K562 (cell line): ENCODE results near the gene TOX3. TPM values are rescaled to one million over a fixed set of nuclear protein-coding genes. Genes with fewer than 3 reads are reported as not detected.

ENCODE experiments used
- ATAC-seq: fragments of 200-7000 bp; cut with Tn5 transposase; 3 replicates; pipeline ENCODE4 v1.9.1; 2020; ENCODE audit warnings: moderate library complexity
- BruUV-seq: library from RNA; stranded (reverse); fragments of 400-500 nt; replicated peaks from 2 replicates; lab custom pipeline; 2021; lab: Mats Ljungman, UMichigan
- CTCF ChIA-PET: fragments of 300-600 bp; formaldehyde crosslinking; extraction: SDS; loops from one replicate; lab custom pipeline; 2021; ENCODE audit warnings: low intra/inter-chr PET ratio; lab: Yijun Ruan, JAX
- POLR2A ChIA-PET: fragments of 300-600, 350-650 bp; sonication (Branson Sonifier 250); formaldehyde crosslinking; extraction: SDS; loops from one replicate; lab custom pipeline; 2021; ENCODE audit warnings: antibody characterized with exemption, inconsistent platforms; lab: Yijun Ruan, JAX
- DNase-seq, 4 experiments: peaks; one replicate each; pipeline versions ENCODE4 v3.0.0 to v3.0.0-alpha.2; 2011 to 2018; ENCODE audit warnings: low spot score in 3 of 4, mixed read lengths in 3 of 4; ENCODE audit errors: extremely low read depth in 1 of 4
- FAIRE-seq: peaks from 2 replicates; lab custom pipeline; 2011; peaks lifted over from hg19 to GRCh38; lab: Jason Lieb, UNC
- H2AFZ ChIP-seq: 2 replicates; pipeline ENCODE4 v1.6.0; 2011; ENCODE audit warnings: low read depth, low read length, control low read depth, inconsistent platforms
- H3K27ac ChIP-seq: fragments of 200-600 bp; 3 replicates; pipeline ENCODE4 v1.8.0; 2011; ENCODE audit warnings: low read depth, mild to moderate bottlenecking, control low read depth, inconsistent platforms, low read length, moderate library complexity, mixed read lengths; ENCODE audit errors: extremely low read depth
- H3K27me3 ChIP-seq, 2 experiments: fragments of 300-600 bp in 1 of 2; 2 replicates in 1 of 2; 3 replicates in 1 of 2; pipeline versions ENCODE4 v1.6.0 to v1.8.0; 2011; ENCODE audit warnings: inconsistent platforms in 2 of 2, low read length in 2 of 2, mild to moderate bottlenecking in 1 of 2, mixed read lengths in 1 of 2, moderate library complexity in 1 of 2; ENCODE audit not compliant: control insufficient read depth in 2 of 2, insufficient read depth in 2 of 2
- H3K36me3 ChIP-seq: fragments of 300-600 bp; 3 replicates; pipeline ENCODE4 v1.8.0; 2011; ENCODE audit warnings: mild to moderate bottlenecking, low read length, inconsistent platforms; ENCODE audit not compliant: control insufficient read depth, insufficient read depth
- H3K4me1 ChIP-seq, 2 experiments: fragments of 200-600 bp in 1 of 2; replicated peaks in 1 of 2; 2 replicates in 1 of 2; 3 replicates in 1 of 2; pipeline versions ENCODE4 v1.5.1 to v1.8.0; 2011; ENCODE audit warnings: inconsistent platforms in 2 of 2, low read length in 2 of 2, mild to moderate bottlenecking in 1 of 2, mixed read lengths in 1 of 2, moderate library complexity in 1 of 2; ENCODE audit not compliant: control insufficient read depth in 2 of 2, insufficient read depth in 2 of 2
- H3K4me2 ChIP-seq: 2 replicates; pipeline ENCODE4 v1.6.1; 2011; ENCODE audit warnings: low read length, control low read depth, inconsistent platforms, mixed read lengths; ENCODE audit not compliant: insufficient read depth
- H3K4me3 ChIP-seq: fragments of 200-600 bp; sonication (generic), shearing (Covaris generic); 2 replicates; pipeline ENCODE4 v1.5.1; 2016; ENCODE audit warnings: control low read depth, inconsistent platforms
- H3K79me2 ChIP-seq: fragments of 200-600 bp; 3 replicates; pipeline ENCODE4 v1.8.0; 2011; ENCODE audit warnings: low read length, inconsistent platforms; ENCODE audit not compliant: control insufficient read depth, insufficient read depth
- H3K9ac ChIP-seq, 2 experiments: 2 replicates each; pipeline versions ENCODE4 v1.6.0 to v1.6.1; 2011; ENCODE audit warnings: low read depth in 2 of 2, low read length in 2 of 2, control low read depth in 1 of 2, inconsistent platforms in 1 of 2, mild to moderate bottlenecking in 1 of 2, mixed read lengths in 1 of 2; ENCODE audit not compliant: insufficient read depth in 1 of 2
- H3K9me1 ChIP-seq: one replicate; pipeline ENCODE4 v1.6.0; 2011; ENCODE audit warnings: inconsistent platforms, mild to moderate bottlenecking, low read length, moderate library complexity; ENCODE audit not compliant: control insufficient read depth, insufficient read depth
- H3K9me3 ChIP-seq: replicated peaks from 2 replicates; pipeline ENCODE4 v1.5.1; 2011; ENCODE audit warnings: low read depth, low read length, inconsistent platforms; ENCODE audit not compliant: control insufficient read depth, insufficient read depth
- H4K20me1 ChIP-seq: replicated peaks from 2 replicates; pipeline ENCODE4 v1.6.1; 2011; ENCODE audit warnings: low read length, inconsistent platforms, mixed read lengths; ENCODE audit not compliant: control insufficient read depth, insufficient read depth
- ASH1L ChIP-seq: fragments of 450-650 bp; IDR thresholded peaks from 2 replicates; pipeline ENCODE4 v1.6.1; 2018; ENCODE audit warnings: borderline replicate concordance, mild to moderate bottlenecking, low read depth; ENCODE audit not compliant: partially characterized antibody
- JUN ChIP-seq, 2 experiments: sonication (generic) in 1 of 2; formaldehyde crosslinking in 1 of 2; IDR thresholded peaks; 2 replicates each; pipeline versions ENCODE4 v1.6.1 to v1.8.0; 2012 to 2022; ENCODE audit warnings: borderline replicate concordance in 2 of 2, mild to moderate bottlenecking in 2 of 2, improper control_type of control experiment in 1 of 2, low read depth in 1 of 2, low read length in 1 of 2, missing genetic modification reagents in 1 of 2
- MED1 ChIP-seq: sonication (generic); formaldehyde crosslinking; IDR thresholded peaks from 2 replicates; pipeline ENCODE4 v1.8.1; 2023; ENCODE audit warnings: missing genetic modification reagents, borderline replicate concordance
- NCOA4 ChIP-seq: fragments of 450-650 bp; IDR thresholded peaks from 2 replicates; pipeline ENCODE4 v1.6.1; 2018; ENCODE audit warnings: mild to moderate bottlenecking; ENCODE audit not compliant: partially characterized antibody
- POLR2H ChIP-seq: IDR thresholded peaks from 2 replicates; pipeline ENCODE4 v1.6.1; 2016; ENCODE audit warnings: missing genetic modification characterization, low read depth, mild to moderate bottlenecking, control low read depth, missing compliant biosample characterization, moderate library complexity
- RBM17 ChIP-seq: fragments of 200-400 bp; formaldehyde crosslinking; IDR thresholded peaks from 2 replicates; pipeline ENCODE4 v1.6.1; 2017; ENCODE audit warnings: low read depth, mild to moderate bottlenecking, low read length, borderline replicate concordance
- SAP30 ChIP-seq: fragments of 200-600 bp; sonication (generic); IDR thresholded peaks from 2 replicates; pipeline ENCODE4 v1.6.1; 2012; ENCODE audit warnings: borderline replicate concordance, low read depth, mild to moderate bottlenecking, moderate library complexity, low read length, control low read depth, inconsistent platforms; ENCODE audit not compliant: insufficient read depth, poor library complexity, severe bottlenecking
- SMARCE1 ChIP-seq: fragments of 450-650 bp; IDR thresholded peaks from 2 replicates; pipeline ENCODE4 v1.7.1; 2016; ENCODE audit warnings: mild to moderate bottlenecking
- ZNF780A ChIP-seq: fragments of 250-450 bp; sonication (Bioruptor Pico); IDR thresholded peaks from 2 replicates; pipeline ENCODE4 v1.5.0; 2021; ENCODE audit warnings: mild to moderate bottlenecking
- WGBS: fragments of 100-300 bp; shearing (Covaris generic); methylation state at CpG from one replicate; pipeline ENCODE4 v1.1.6; 2016; ENCODE audit warnings: low coverage, mixed read lengths; ENCODE audit not compliant: insufficient coverage; ENCODE audit errors: missing lambda C conversion rate; 5-methylcytosine and 5-hydroxymethylcytosine counted together
- in situ Hi-C: fragments of 300-500 bp; cut with MboI; formaldehyde crosslinking; loops from 4 replicates; pipeline ENCODE4 v1.15.0; 2018; ENCODE audit warnings: inconsistent platforms, mixed read lengths
- intact Hi-C: fragments of 100-400 bp; cut with micrococcal nuclease; formaldehyde crosslinking; loops from 2 replicates; pipeline ENCODE4 v1.14.2; 2022
- polyA plus RNA-seq, 8 experiments: library from polyadenylated mRNA; depleted of rRNA in 4 of 8; stranded (reverse) in 5 of 8; unstranded in 3 of 8; fragments of >200 nt; fragmentation: Nextera tagmentation in 2 of 8; fragmentation: Illumina TruSeq in 1 of 8; extraction: Ambion mirVana in 2 of 8; extraction: Trizol in 1 of 8; gene quantifications; 2 replicates each; pipeline versions ENCODE4 v1.2.1 to v1.2.3, GENCODE V29; 2011 to 2014; ENCODE audit warnings: inconsistent platforms in 1 of 8, missing spikeins in 1 of 8
- total RNA-seq, 7 experiments: library from RNA; depleted of rRNA in 6 of 7; stranded (reverse); fragments of >200 nt in 6 of 7; fragmentation: Illumina TruSeq in 2 of 7; extraction: Trizol in 2 of 7; gene quantifications; 2 replicates each; pipeline versions ENCODE4 v1.2.1 to v1.2.3, GENCODE V29; 2011 to 2021; ENCODE audit warnings: low replicate concordance in 1 of 7
- TF ChIP-seq, protein P1 (sequence below): fragments of 450-650 bp; formaldehyde crosslinking; IDR thresholded peaks from 2 replicates; pipeline ENCODE4 v1.4.0; 2020; ENCODE audit warnings: mild to moderate bottlenecking, moderate library complexity
- TF ChIP-seq, protein P2 (sequence below): sonication (generic); formaldehyde crosslinking; IDR thresholded peaks from 2 replicates; pipeline ENCODE4 v1.4.0; 2020; ENCODE audit warnings: mild to moderate bottlenecking, missing genetic modification reagents

The TOX3 gene
- total and polyA plus RNA-seq, 9 of the 15 experiments (the other 6 are each of a cell fraction or from before 2014, with no cell fraction given), result not detected

DNA sequence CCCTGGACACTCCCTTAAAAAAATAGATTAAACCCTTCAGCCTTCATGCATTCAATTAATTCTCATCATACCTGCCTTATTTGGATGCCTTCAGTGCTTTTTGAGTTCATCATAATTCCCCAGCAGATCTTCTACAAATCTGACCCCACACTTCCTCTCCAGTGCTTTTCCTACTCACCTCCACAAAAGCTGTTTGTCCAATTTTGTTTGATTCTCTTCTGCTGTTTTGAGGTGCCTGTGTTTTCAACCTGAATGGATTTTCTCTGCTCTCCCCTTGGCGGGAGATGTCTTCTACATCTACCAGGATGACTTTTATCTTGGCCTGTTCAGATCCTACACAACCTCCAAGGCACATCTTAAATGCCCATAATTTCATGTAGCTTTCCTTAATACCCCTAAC, 112.7 kb downstream of the TOX3 start:
- DNase-seq, result no peak
- Histone ChIP-seq H4K20me1 (no peaks in the 10 kb centered on the region), H3K9me3 (no peaks in the 10 kb centered on the region), H3K27me3 (no peaks in the 10 kb centered on the region), H3K9me1 (no peaks in the 10 kb centered on the region), H3K4me2 (no peak overlapping the region), H3K4me1 (no peaks in the 10 kb centered on the region), H3K27ac (no peak overlapping the region), H3K36me3 (no peaks in the 10 kb centered on the region), H3K4me3 (no peak overlapping the region), H3K9ac (no peak overlapping the region)
- CTCF ChIA-PET, result no interaction called here
- ATAC-seq, result no peak
- FAIRE-seq, result no peak
- BruUV-seq, result no TSS peak
- WGBS, result 0% methylated on average over 1 of the region's 1 CpG
- no peak for TF ChIP-seq RBM17
- no peak for TF ChIP-seq SAP30
- no peak for TF ChIP-seq POLR2H (tag)
- no peak for TF ChIP-seq NCOA4
- TF ChIP-seq, all 486 proteins: peak for 0
- in situ Hi-C loops, result no loop called here
- H2AFZ ChIP-seq, result no peak overlapping the region
- H3K79me2 ChIP-seq, result no peaks in the 10 kb centered on the region
- intact Hi-C loops, result no loop called here
- POLR2A ChIA-PET, result interaction anchor here (0.7 kb wide), 1 partner anchor 404 kb away, joined by 4 read pairs; no protein-coding TSS in a partner anchor

DNA sequence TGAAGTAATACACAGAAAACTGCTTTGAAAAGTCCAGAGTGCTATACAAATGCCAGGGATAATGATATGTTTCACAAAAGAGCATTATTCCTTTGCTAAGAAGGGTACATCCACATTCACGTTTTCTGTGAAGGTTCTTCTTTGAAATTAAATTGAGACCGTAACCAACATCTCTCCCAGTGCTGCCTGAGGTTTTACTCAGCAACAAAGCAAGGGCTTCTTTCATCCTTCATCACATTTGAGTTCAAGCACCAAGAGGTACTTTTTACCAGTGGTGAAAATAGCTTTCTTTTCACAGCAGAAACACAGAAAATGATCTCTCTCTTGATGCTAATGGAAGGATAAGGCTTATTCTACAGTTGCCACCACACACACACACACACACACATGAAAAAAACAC, 113.3 kb downstream of the TOX3 start:
- WGBS, result 0% methylated on average over 2 of the region's 2 CpGs
- no peaks in the 10 kb centered on the region for H3K36me3 ChIP-seq
- in situ Hi-C loops (no loop called here), intact Hi-C loops (no loop called here)
- no TSS peak for BruUV-seq
- ChIA-PET POLR2A (no interaction called here), CTCF (no interaction called here)
- DNase-seq, result no peak
- H3K4me2 ChIP-seq, result no peak overlapping the region
- H4K20me1 ChIP-seq, result no peaks in the 10 kb centered on the region
- H3K27me3 ChIP-seq, result no peaks in the 10 kb centered on the region
- no peaks in the 10 kb centered on the region for H3K4me1 ChIP-seq
- H3K4me3 ChIP-seq, result no peak overlapping the region
- no peak for ATAC-seq
- H2AFZ ChIP-seq, result no peak overlapping the region
- H3K9me3 ChIP-seq, result no peaks in the 10 kb centered on the region
- H3K79me2 ChIP-seq, result no peaks in the 10 kb centered on the region
- FAIRE-seq, result no peak
- no peak overlapping the region for H3K9ac ChIP-seq
- no peak overlapping the region for H3K27ac ChIP-seq
- no peaks in the 10 kb centered on the region for H3K9me1 ChIP-seq
- TF ChIP-seq ZNF780A (CRISPR knock-in tag), result no peak
- TF ChIP-seq SMARCE1, result no peak
- TF ChIP-seq, protein P1, sequence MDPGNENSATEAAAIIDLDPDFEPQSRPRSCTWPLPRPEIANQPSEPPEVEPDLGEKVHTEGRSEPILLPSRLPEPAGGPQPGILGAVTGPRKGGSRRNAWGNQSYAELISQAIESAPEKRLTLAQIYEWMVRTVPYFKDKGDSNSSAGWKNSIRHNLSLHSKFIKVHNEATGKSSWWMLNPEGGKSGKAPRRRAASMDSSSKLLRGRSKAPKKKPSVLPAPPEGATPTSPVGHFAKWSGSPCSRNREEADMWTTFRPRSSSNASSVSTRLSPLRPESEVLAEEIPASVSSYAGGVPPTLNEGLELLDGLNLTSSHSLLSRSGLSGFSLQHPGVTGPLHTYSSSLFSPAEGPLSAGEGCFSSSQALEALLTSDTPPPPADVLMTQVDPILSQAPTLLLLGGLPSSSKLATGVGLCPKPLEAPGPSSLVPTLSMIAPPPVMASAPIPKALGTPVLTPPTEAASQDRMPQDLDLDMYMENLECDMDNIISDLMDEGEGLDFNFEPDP (CRISPR knock-in tag), result no peak
- TF ChIP-seq JUN (IDR thresholded peaks at IDR 0.05; ENCODE audit: borderline replicate concordance, low read depth, low read length), result no peak
- no peak for TF ChIP-seq JUN (CRISPR knock-in tag; IDR thresholded peaks at IDR 0.05; ENCODE audit: borderline replicate concordance)
- TF ChIP-seq, protein P2, sequence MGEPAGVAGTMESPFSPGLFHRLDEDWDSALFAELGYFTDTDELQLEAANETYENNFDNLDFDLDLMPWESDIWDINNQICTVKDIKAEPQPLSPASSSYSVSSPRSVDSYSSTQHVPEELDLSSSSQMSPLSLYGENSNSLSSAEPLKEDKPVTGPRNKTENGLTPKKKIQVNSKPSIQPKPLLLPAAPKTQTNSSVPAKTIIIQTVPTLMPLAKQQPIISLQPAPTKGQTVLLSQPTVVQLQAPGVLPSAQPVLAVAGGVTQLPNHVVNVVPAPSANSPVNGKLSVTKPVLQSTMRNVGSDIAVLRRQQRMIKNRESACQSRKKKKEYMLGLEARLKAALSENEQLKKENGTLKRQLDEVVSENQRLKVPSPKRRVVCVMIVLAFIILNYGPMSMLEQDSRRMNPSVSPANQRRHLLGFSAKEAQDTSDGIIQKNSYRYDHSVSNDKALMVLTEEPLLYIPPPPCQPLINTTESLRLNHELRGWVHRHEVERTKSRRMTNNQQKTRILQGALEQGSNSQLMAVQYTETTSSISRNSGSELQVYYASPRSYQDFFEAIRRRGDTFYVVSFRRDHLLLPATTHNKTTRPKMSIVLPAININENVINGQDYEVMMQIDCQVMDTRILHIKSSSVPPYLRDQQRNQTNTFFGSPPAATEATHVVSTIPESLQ, result no peak
- TF ChIP-seq MED1 (CRISPR knock-in tag), result no peak
- no peak for TF ChIP-seq ASH1L
